H1 (cell line): ENCODE results near the gene FXR2. TPM values are rescaled to one million over a fixed set of nuclear protein-coding genes. Genes with fewer than 3 reads are reported as not detected.

Experiments
- CTCF ChIA-PET: fragments of 300-600 bp; sonication (Branson Sonifier 250); formaldehyde crosslinking; loops from one replicate; lab custom pipeline; 2021; ENCODE audit not compliant: partially characterized antibody; lab: Charles Lee
- POLR2A ChIA-PET: fragments of 300-600 bp; sonication (Branson Sonifier 250); formaldehyde crosslinking; loops from one replicate; lab custom pipeline; 2021; ENCODE audit warnings: inconsistent platforms; ENCODE audit not compliant: partially characterized antibody; lab: Charles Lee
- DNase-seq, 2 experiments: peaks; one replicate each; pipeline versions ENCODE4 v3.0.0 to v3.0.0-alpha.2; 2010 to 2022; ENCODE audit warnings: low spot score in 2 of 2, low read depth in 1 of 2, mixed read lengths in 1 of 2
- FAIRE-seq: peaks from 2 replicates; lab custom pipeline; 2011; peaks lifted over from hg19 to GRCh38; lab: Jason Lieb, UNC
- H2AFZ ChIP-seq: 2 replicates; pipeline ENCODE4 v1.8.1; 2012; ENCODE audit warnings: low read length, inconsistent platforms
- H2AK5ac ChIP-seq: 2 replicates; pipeline ENCODE4 v1.6.1; 2013; ENCODE audit warnings: low read depth, low read length
- H2BK120ac ChIP-seq: replicated peaks from 2 replicates; pipeline ENCODE3; 2013; ENCODE audit warnings: low read depth, low read length, inconsistent platforms
- H2BK12ac ChIP-seq: 2 replicates; pipeline ENCODE4 v1.6.1; 2013; ENCODE audit warnings: low read depth, low read length
- H2BK15ac ChIP-seq: 2 replicates; pipeline ENCODE4 v1.6.1; 2013; ENCODE audit warnings: low read length
- H2BK20ac ChIP-seq: 2 replicates; pipeline ENCODE4 v1.6.1; 2013; ENCODE audit warnings: low read length
- H2BK5ac ChIP-seq: 2 replicates; pipeline ENCODE4 v1.6.1; 2013; ENCODE audit warnings: low read depth, low read length
- H3K14ac ChIP-seq: 2 replicates; pipeline ENCODE4 v1.6.1; 2013; ENCODE audit warnings: inconsistent platforms; ENCODE audit not compliant: insufficient read length
- H3K18ac ChIP-seq: 2 replicates; pipeline ENCODE4 v1.6.1; 2013; ENCODE audit warnings: low read length; ENCODE audit errors: extremely low read depth
- H3K23ac ChIP-seq: 2 replicates; pipeline ENCODE4 v1.6.1; 2013; ENCODE audit warnings: inconsistent platforms; ENCODE audit not compliant: insufficient read length
- H3K23me2 ChIP-seq: 2 replicates; pipeline ENCODE4 v1.6.1; 2013; ENCODE audit warnings: low read depth, low read length
- H3K27ac ChIP-seq: 2 replicates; pipeline ENCODE4 v1.6.1; 2011; ENCODE audit warnings: low read depth, low read length, inconsistent platforms
- H3K27me3 ChIP-seq, 4 experiments: replicated peaks in 1 of 4; 1 replicate in 1 of 4; 2 replicates in 3 of 4; pipeline versions ENCODE4 v1.6.1 to v1.8.1; 2011 to 2013; ENCODE audit warnings: low read length in 3 of 4, mild to moderate bottlenecking in 3 of 4, inconsistent platforms in 2 of 4, mixed read lengths in 2 of 4, moderate library complexity in 1 of 4; ENCODE audit not compliant: control insufficient read depth in 3 of 4, insufficient read depth in 3 of 4; ENCODE audit errors: extremely low read depth in 1 of 4
- H3K36me3 ChIP-seq, 4 experiments: 2 replicates each; pipeline versions ENCODE4 v1.6.1 to v1.8.1; 2011 to 2013; ENCODE audit warnings: mild to moderate bottlenecking in 4 of 4, low read length in 3 of 4, moderate library complexity in 2 of 4, control low read depth in 1 of 4, inconsistent platforms in 1 of 4; ENCODE audit not compliant: insufficient read depth in 4 of 4, control insufficient read depth in 2 of 4
- H3K4ac ChIP-seq: replicated peaks from 2 replicates; pipeline ENCODE3; 2013; ENCODE audit warnings: low read length, low read depth, mixed read lengths, inconsistent platforms; ENCODE audit not compliant: insufficient read length
- H3K4me1 ChIP-seq, 4 experiments: replicated peaks in 1 of 4; 1 replicate in 1 of 4; 2 replicates in 3 of 4; pipeline versions ENCODE4 v1.6.1 to v1.8.1; 2011 to 2013; ENCODE audit warnings: low read length in 3 of 4, inconsistent platforms in 2 of 4, mixed read lengths in 1 of 4; ENCODE audit not compliant: insufficient read depth in 4 of 4, control insufficient read depth in 3 of 4
- H3K4me2 ChIP-seq, 2 experiments: 2 replicates each; pipeline versions ENCODE4 v1.6.1 to v1.8.1; 2011 to 2013; ENCODE audit warnings: low read depth in 2 of 2, low read length in 2 of 2, control low read depth in 1 of 2, inconsistent platforms in 1 of 2, mild to moderate bottlenecking in 1 of 2; ENCODE audit not compliant: insufficient read depth in 1 of 2
- H3K4me3 ChIP-seq, 4 experiments: fragments of 200-600, 300-600 bp in 1 of 4; sonication (generic), shearing (Covaris generic), sonication (Bioruptor Twin) in 1 of 4; 2 replicates each; pipeline versions ENCODE4 v1.5.1 to v1.8.1; 2011 to 2016; ENCODE audit warnings: low read length in 4 of 4, low read depth in 3 of 4, control low read depth in 2 of 4, inconsistent platforms in 2 of 4, mild to moderate bottlenecking in 2 of 4, mixed read lengths in 1 of 4, moderate library complexity in 1 of 4; ENCODE audit not compliant: insufficient read depth in 2 of 4; ENCODE audit errors: extremely low read depth in 1 of 4
- H3K56ac ChIP-seq: replicated peaks from 2 replicates; pipeline ENCODE3; 2013; ENCODE audit warnings: low read depth, mild to moderate bottlenecking, mixed read lengths, low read length, inconsistent platforms; ENCODE audit not compliant: insufficient read length
- H3K79me1 ChIP-seq: 2 replicates; pipeline ENCODE4 v1.6.1; 2013; ENCODE audit warnings: low read depth, low read length, control low read depth
- H3K79me2 ChIP-seq, 2 experiments: 2 replicates each; pipeline versions ENCODE4 v1.6.1 to v1.8.1; 2012 to 2013; ENCODE audit warnings: low read length in 2 of 2, mild to moderate bottlenecking in 2 of 2, inconsistent platforms in 1 of 2; ENCODE audit not compliant: insufficient read depth in 2 of 2, control insufficient read depth in 1 of 2
- H3K9ac ChIP-seq, 4 experiments: replicated peaks in 1 of 4; 1 replicate in 1 of 4; 2 replicates in 3 of 4; pipeline versions ENCODE4 v1.6.1 to v1.8.1; 2011 to 2013; ENCODE audit warnings: low read depth in 3 of 4, low read length in 3 of 4, control low read depth in 2 of 4, mild to moderate bottlenecking in 2 of 4, moderate library complexity in 2 of 4, inconsistent platforms in 1 of 4; ENCODE audit errors: extremely low read depth in 1 of 4
- H3K9me3 ChIP-seq, 2 experiments: 2 replicates each; pipeline versions ENCODE4 v1.6.1 to v1.8.1; 2012 to 2013; ENCODE audit warnings: mild to moderate bottlenecking in 2 of 2, moderate library complexity in 2 of 2, control low read depth in 1 of 2, inconsistent platforms in 1 of 2, low read depth in 1 of 2, low read length in 1 of 2, mixed read lengths in 1 of 2; ENCODE audit not compliant: insufficient read depth in 2 of 2
- H4K20me1 ChIP-seq, 2 experiments: replicated peaks in 1 of 2; 2 replicates each; pipeline versions ENCODE3 to v1.8.1; 2011 to 2013; ENCODE audit warnings: inconsistent platforms in 2 of 2, low read length in 2 of 2, mild to moderate bottlenecking in 1 of 2; ENCODE audit not compliant: insufficient read depth in 2 of 2, control insufficient read depth in 1 of 2
- H4K5ac ChIP-seq: 2 replicates; pipeline ENCODE4 v1.6.1; 2013; ENCODE audit warnings: low read length, low read depth, mixed read lengths, inconsistent platforms; ENCODE audit not compliant: insufficient read length
- H4K8ac ChIP-seq: 2 replicates; pipeline ENCODE4 v1.8.0; 2013; ENCODE audit warnings: mild to moderate bottlenecking, moderate library complexity, low read length, inconsistent platforms; ENCODE audit not compliant: insufficient read depth; ENCODE audit errors: extremely low read depth
- H4K91ac ChIP-seq: replicated peaks from 2 replicates; pipeline ENCODE3; 2013; ENCODE audit warnings: low read length, mixed read lengths, inconsistent platforms; ENCODE audit not compliant: insufficient read length
- WGBS, 2 experiments: shearing (Covaris generic) in 1 of 2; methylation state at CpG; one replicate each; pipeline versions ENCODE4 v1.1.6 to v1.1.7; 2013 to 2015; ENCODE audit warnings: low lambda C conversion rate in 2 of 2, mixed read lengths in 2 of 2, inconsistent platforms in 1 of 2, low coverage in 1 of 2, missing lambda C conversion rate in 1 of 2; ENCODE audit not compliant: insufficient replicate concordance in 2 of 2, insufficient coverage in 1 of 2, insufficient read length in 1 of 2; ENCODE audit errors: extremely low coverage in 1 of 2, missing lambda C conversion rate in 1 of 2; 5-methylcytosine and 5-hydroxymethylcytosine counted together
- polyA plus RNA-seq, 7 experiments: library from polyadenylated mRNA; depleted of rRNA in 3 of 7; stranded (reverse) in 5 of 7; unstranded in 2 of 7; fragments of >200 nt in 5 of 7; fragments of 200-250 nt in 2 of 7; gene quantifications; 1 replicate in 5 of 7; 2 replicates in 1 of 7; 4 replicates in 1 of 7; pipeline versions ENCODE4 v1.2.1 to v1.2.3, GENCODE V29; 2011 to 2013; ENCODE audit warnings: missing spikeins in 2 of 7, mixed read lengths in 2 of 7
- total RNA-seq: library from RNA; stranded (reverse); fragmentation: NEBNext Ultra II Directional; extraction: Animal tissue kit (Norgen Biotek cat#: 25700); gene quantifications from 2 replicates; pipeline ENCODE4 v1.2.1, GENCODE V29; 2021

The FXR2 gene
- total and polyA plus RNA-seq, 2 of the 8 experiments (the other 6 are each of a cell fraction or from before 2014, with no cell fraction given), result 26.2 to 44.0 TPM

GRCh38 chr17:7615265-7615747, 609 bp upstream of the FXR2 start:
- Histone ChIP-seq H4K5ac (no peak overlapping the region), H3K4me3 (peak overlapping the region; percentile 29 to 54 (median 36); a peak in 6 of 8 replicates), H4K91ac (no peak overlapping the region), H3K9ac (no peak overlapping the region; a peak in 2 of 7 replicates), H3K27me3 (no peaks in the 10 kb centered on the region), H3K4me1 (peaks cover 0 to 5% (median 1%) of the 10 kb centered on the region in 4 experiments; a peak in 4 of 7 replicates), H3K79me2 (peaks cover 4 to 31% of the 10 kb centered on the region in 2 experiments; a peak in 3 of 4 replicates), H2BK20ac (no peak overlapping the region), H3K56ac (no peak overlapping the region), H2AFZ (peak overlapping the region; percentile 48; the same call in 1 of the 2 replicates), H2BK5ac (no peak overlapping the region), H3K27ac (0 out of 2 replicates have a peak overlapping the region, but pooled peaks have one; percentile 13), H3K23me2 (peaks cover 6% of the 10 kb centered on the region), H3K9me3 (no peaks in the 10 kb centered on the region), H2BK15ac (no peak overlapping the region), H2BK12ac (no peak overlapping the region), H3K4me2 (peak overlapping the region; percentile 55 to 61; a peak in 3 of 4 replicates), H3K18ac (no peak overlapping the region; the same call in 1 of the 2 replicates), H2AK5ac (no peak overlapping the region), H2BK120ac (no peak overlapping the region), H3K36me3 (peaks cover 0 to 5% (median 0%) of the 10 kb centered on the region in 4 experiments; a peak in 2 of 8 replicates), H4K20me1 (peaks cover 0 to 9% of the 10 kb centered on the region in 2 experiments), H3K23ac (no peak overlapping the region), H3K4ac (no peak overlapping the region), H4K8ac (no peak overlapping the region), H3K14ac (no peak overlapping the region), H3K79me1 (peaks cover 18% of the 10 kb centered on the region)
- DNase-seq (no peak), FAIRE-seq (no peak)
- 8% methylated on average over 21 of the region's 28 CpGs; no CpG with 5 or more reads in 1 of the 2 experiments for WGBS, 2 experiments
- CTCF ChIA-PET, result interaction anchor here (0.6 to 13.4 kb wide), 11 partner anchors 12 to 300 kb away, joined by 3 to 92 read pairs (median 4); partner anchors contain the start of genes SAT2, SHBG, TP53 and WRAP53
- POLR2A ChIA-PET, result interaction anchor here (0.6 to 79.4 kb wide), 10 partner anchors 12 to 86 kb away, joined by 3 to 2272 read pairs (median 10); partner anchors contain the start of genes ATP1B2, CD68, MPDU1 and SAT2
